ENCODE data around the gene TUBGCP6.
"Not testable (repeated sequence)": the region's sequence is repeated elsewhere in the genome, so short reads cannot be mapped to it uniquely, and the experiment has no call there.

Gene TUBGCP6

GRCh38 chr22:50280022-50280707, 35.3 kb upstream of the TUBGCP6 start:
- DNase-seq, result no peak

- DNase-seq, result no peak
These were observed 34.3 kb upstream of the TUBGCP6 start for GRCh38 chr22:50278956-50279619.

GRCh38 chr22:50278461-50278860, 33.6 kb upstream of the TUBGCP6 start:
- DNase-seq, result no peak

GRCh38 chr22:50277761-50278160, 32.9 kb upstream of the TUBGCP6 start:
- DNase-seq, result no peak

- peak; percentile 22 for DNase-seq
These were observed 31.3 kb upstream of the TUBGCP6 start for GRCh38 chr22:50276143-50276542.

GRCh38 chr22:50275181-50276055, 30.6 kb upstream of the TUBGCP6 start:
- no peak for DNase-seq

- DNase-seq, result no peak
These were observed 29.9 kb upstream of the TUBGCP6 start for GRCh38 chr22:50274771-50275170.

GRCh38 chr22:50274311-50274710, 29.5 kb upstream of the TUBGCP6 start:
- peak; percentile 40 for DNase-seq

- DNase-seq, result not testable (repeated sequence)
These were observed 29.0 kb upstream of the TUBGCP6 start for GRCh38 chr22:50273781-50274180.

GRCh38 chr22:50273352-50273751, 28.5 kb upstream of the TUBGCP6 start:
- not testable (repeated sequence) for DNase-seq

- DNase-seq, result no peak
These were observed 27.4 kb upstream of the TUBGCP6 start for GRCh38 chr22:50272044-50272802.

- DNase-seq, result peak; percentile 64
These were observed 26.7 kb upstream of the TUBGCP6 start for GRCh38 chr22:50271519-50271970.

GRCh38 chr22:50270666-50271394, 26.0 kb upstream of the TUBGCP6 start:
- peak; percentile 80 for DNase-seq

- DNase-seq, result peak; percentile 70
These were observed 25.3 kb upstream of the TUBGCP6 start, which contains the start of gene MAPK11 for GRCh38 chr22:50269970-50270665. Gene MAPK11, minus strand, starts transcription at chr22:50270380. Its CDS starts 88 bp downstream, at chr22:50270292.

- no peak for DNase-seq
These were observed 24.7 kb upstream of the TUBGCP6 start for GRCh38 chr22:50269573-50269969.

GRCh38 chr22:50268655-50269113, 23.9 kb upstream of the TUBGCP6 start:
- no peak for DNase-seq

GRCh38 chr22:50267591-50268390, 23.0 kb upstream of the TUBGCP6 start:
- peak; percentile 60 for DNase-seq

- DNase-seq, result no peak
These were observed 22.2 kb upstream of the TUBGCP6 start for GRCh38 chr22:50266994-50267393.

GRCh38 chr22:50264946-50265669, 20.3 kb upstream of the TUBGCP6 start:
- no peak for DNase-seq
